Lung (tissue), 12 donors: ENCODE data around the gene SAMD15. TPM values are rescaled to one million over a fixed set of nuclear protein-coding genes. Genes with fewer than 3 reads are reported as not detected.
"Not testable (repeated sequence)": the region's sequence is repeated elsewhere in the genome, so short reads cannot be mapped to it uniquely, and the experiment has no call there.

Source experiments
- ATAC-seq: fragments of 200-7000 bp; cut with Tn5 transposase; one replicate; pipeline ENCODE4 v1.9.1; 2020; ENCODE audit warnings: moderate number of reproducible peaks; ENCODE audit not compliant: insufficient read depth, low FRiP score
- DNase-seq, 3 donors: peaks; one replicate each; pipeline ENCODE4 v3.0.0-alpha.2; 2013 to 2017
- H3K27ac ChIP-seq, 2 donors: one replicate each; pipeline ENCODE4 v1.5.1; 2013; ENCODE audit warnings: mild to moderate bottlenecking in 2 of 2, moderate library complexity in 2 of 2, control low read depth in 1 of 2, inconsistent platforms in 1 of 2, low read depth in 1 of 2, low read length in 1 of 2
- H3K27me3 ChIP-seq, 3 donors: one replicate each; pipeline ENCODE4 v1.5.1; 2013; ENCODE audit warnings: low read length in 2 of 3; ENCODE audit not compliant: control insufficient read depth in 3 of 3, insufficient read depth in 3 of 3
- H3K36me3 ChIP-seq, 4 donors: one replicate each; pipeline ENCODE4 v1.5.1; 2013; ENCODE audit warnings: low read length in 4 of 4, mild to moderate bottlenecking in 1 of 4, moderate library complexity in 1 of 4; ENCODE audit not compliant: control insufficient read depth in 4 of 4, insufficient read depth in 4 of 4
- H3K4me1 ChIP-seq, 5 donors: one replicate each; pipeline ENCODE4 v1.5.1; 2013; ENCODE audit warnings: low read length in 5 of 5, mild to moderate bottlenecking in 2 of 5, moderate library complexity in 1 of 5; ENCODE audit not compliant: control insufficient read depth in 5 of 5, insufficient read depth in 5 of 5
- H3K4me3 ChIP-seq: one replicate; pipeline ENCODE4 v1.5.1; 2013; ENCODE audit warnings: mild to moderate bottlenecking, control low read depth, moderate library complexity
- H3K9ac ChIP-seq, 2 donors: one replicate each; pipeline ENCODE4 v1.5.1; 2013; ENCODE audit warnings: low read length in 2 of 2, control low read depth in 1 of 2; ENCODE audit not compliant: insufficient read depth in 1 of 2
- H3K9me3 ChIP-seq, 4 donors: one replicate each; pipeline ENCODE4 v1.5.1; 2013; ENCODE audit warnings: low read length in 3 of 4, mild to moderate bottlenecking in 1 of 4, moderate library complexity in 1 of 4; ENCODE audit not compliant: control insufficient read depth in 4 of 4, insufficient read depth in 3 of 4
- WGBS, 2 donors: extraction: QIAGEN DNeasy Blood & Tissue Kit; methylation state at CpG; one replicate each; pipeline ENCODE4 v1.1.7; 2013; 5-methylcytosine and 5-hydroxymethylcytosine counted together
- polyA plus RNA-seq, 2 donors: library from polyadenylated mRNA; stranded (reverse); fragments of 200-250 nt; gene quantifications; one replicate each; pipeline ENCODE4 v1.2.1, GENCODE V29; 2013
- total RNA-seq, 2 donors: library from RNA; depleted of rRNA in 1 of 2; stranded (reverse); fragments of >200 nt in 1 of 2; gene quantifications; one replicate each; pipeline ENCODE4 v1.2.1, GENCODE V29; 2014 to 2021
- TF ChIP-seq, protein P1 (sequence below): IDR thresholded peaks from 2 replicates; pipeline ENCODE4 v1.5.1; 2012; ENCODE audit warnings: mild to moderate bottlenecking; ENCODE audit errors: control extremely low read depth, extremely low read depth
- donor health status: control.
- donor health status: control.
- donor health status: Bipolar disorder and iron deficiency.
- donor health status: healthy.
- donor health status: DM: yes; HTN: yes; CAD: no.

SAMD15 gene
- total and polyA plus RNA-seq, 4 donors = 0.71 to 12.5 (median 3.6) TPM

DNA sequence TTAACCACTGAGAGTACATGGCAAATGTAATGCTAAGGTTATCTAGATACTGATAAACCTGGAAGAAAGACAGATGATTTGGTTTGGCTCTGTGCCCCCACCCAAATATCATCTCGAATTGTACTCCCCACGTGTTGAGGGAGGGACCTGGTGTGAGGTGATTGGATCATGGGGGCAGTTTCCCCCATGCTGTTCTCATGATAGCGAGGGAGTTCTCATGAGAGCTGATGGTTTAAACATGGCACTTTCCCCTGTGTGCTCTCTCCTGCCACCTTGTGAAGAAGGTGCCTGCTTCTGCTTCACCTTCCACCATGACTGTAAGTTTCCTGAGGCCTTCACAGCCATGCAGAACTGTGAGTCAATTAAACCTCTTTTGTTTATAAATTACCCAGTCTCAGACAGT lies 32.0 kb downstream of the SAMD15 start:
- WGBS, 2 donors = 55 to 63% methylated on average over 3 of the region's 3 CpGs
- Histone ChIP-seq H3K27me3 (no peaks in the 10 kb centered on the region), H3K27ac (no peak overlapping the region), H3K4me3 (no peak overlapping the region), H3K9ac (no peak overlapping the region), H3K9me3 (no peaks in the 10 kb centered on the region), H3K36me3 (no peaks in the 10 kb centered on the region), H3K4me1 (no peaks in the 10 kb centered on the region)
- no peak for ATAC-seq
- TF ChIP-seq, protein P1, sequence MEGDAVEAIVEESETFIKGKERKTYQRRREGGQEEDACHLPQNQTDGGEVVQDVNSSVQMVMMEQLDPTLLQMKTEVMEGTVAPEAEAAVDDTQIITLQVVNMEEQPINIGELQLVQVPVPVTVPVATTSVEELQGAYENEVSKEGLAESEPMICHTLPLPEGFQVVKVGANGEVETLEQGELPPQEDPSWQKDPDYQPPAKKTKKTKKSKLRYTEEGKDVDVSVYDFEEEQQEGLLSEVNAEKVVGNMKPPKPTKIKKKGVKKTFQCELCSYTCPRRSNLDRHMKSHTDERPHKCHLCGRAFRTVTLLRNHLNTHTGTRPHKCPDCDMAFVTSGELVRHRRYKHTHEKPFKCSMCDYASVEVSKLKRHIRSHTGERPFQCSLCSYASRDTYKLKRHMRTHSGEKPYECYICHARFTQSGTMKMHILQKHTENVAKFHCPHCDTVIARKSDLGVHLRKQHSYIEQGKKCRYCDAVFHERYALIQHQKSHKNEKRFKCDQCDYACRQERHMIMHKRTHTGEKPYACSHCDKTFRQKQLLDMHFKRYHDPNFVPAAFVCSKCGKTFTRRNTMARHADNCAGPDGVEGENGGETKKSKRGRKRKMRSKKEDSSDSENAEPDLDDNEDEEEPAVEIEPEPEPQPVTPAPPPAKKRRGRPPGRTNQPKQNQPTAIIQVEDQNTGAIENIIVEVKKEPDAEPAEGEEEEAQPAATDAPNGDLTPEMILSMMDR = no peak
- DNase-seq = no peak

DNA sequence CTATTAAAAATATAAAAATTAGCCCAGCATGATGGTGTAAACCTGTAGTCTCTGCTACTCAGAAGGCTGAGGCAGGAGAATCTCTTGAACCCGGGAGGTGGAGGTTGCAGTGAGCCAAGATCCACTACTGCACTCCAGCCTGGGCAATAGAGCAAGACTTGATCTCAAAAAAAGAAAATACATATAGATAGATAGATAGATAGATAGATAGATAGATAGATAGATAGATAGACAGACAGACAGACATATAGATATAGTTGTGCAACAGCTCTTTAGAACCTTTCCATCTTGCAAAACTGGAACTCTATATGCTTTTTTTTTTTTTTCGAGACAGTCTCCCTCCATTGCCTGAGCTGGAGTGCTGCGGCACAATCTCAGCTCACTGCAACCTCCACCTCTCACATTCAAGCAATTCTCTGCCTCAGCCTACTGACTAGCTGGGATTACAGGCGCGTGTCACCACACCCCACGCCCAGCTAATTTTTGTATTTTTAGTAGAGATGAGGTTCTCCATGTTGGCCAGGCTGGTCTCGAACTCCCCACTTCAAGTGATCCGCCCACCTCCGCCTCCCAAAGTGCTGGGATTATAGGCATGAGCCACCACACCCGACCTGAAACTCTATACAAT lies 38.3 kb downstream of the SAMD15 start:
- WGBS, 2 donors = 95% methylated on average over 10 of the region's 10 CpGs
- not testable (repeated sequence) for H3K9me3 ChIP-seq, DNase-seq, H3K4me3 ChIP-seq, ATAC-seq, H3K4me1 ChIP-seq, H3K27me3 ChIP-seq, H3K27ac ChIP-seq, H3K36me3 ChIP-seq, H3K9ac ChIP-seq

DNA sequence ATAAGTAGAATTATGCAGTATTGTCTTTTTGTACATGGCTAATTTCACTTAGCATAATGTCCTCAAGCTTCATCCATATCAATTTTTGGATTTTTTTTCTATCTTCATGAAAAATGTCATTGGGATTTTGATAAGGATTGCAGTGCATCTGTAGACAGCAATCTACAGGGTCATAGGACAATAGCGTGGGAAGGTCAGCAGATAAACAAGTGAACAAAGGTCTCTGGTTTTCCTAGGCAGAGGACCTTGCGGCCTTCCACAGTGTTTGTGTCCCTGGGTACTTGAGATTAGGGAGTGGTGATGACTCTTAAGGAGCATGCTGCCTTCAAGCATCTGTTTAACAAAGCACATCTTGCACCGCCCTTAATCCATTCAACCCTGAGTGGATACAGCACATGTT lies 38.9 kb downstream of the SAMD15 start:
- not testable (repeated sequence) for ATAC-seq, H3K36me3 ChIP-seq, H3K9ac ChIP-seq, DNase-seq, H3K4me3 ChIP-seq, H3K4me1 ChIP-seq, H3K27ac ChIP-seq, H3K27me3 ChIP-seq
- peaks cover 0 to 11% (median 4%) of the 10 kb centered on the region in 4 donors for H3K9me3 ChIP-seq
- WGBS, 2 donors = 90% methylated on average over 2 of the region's 3 CpGs

DNA sequence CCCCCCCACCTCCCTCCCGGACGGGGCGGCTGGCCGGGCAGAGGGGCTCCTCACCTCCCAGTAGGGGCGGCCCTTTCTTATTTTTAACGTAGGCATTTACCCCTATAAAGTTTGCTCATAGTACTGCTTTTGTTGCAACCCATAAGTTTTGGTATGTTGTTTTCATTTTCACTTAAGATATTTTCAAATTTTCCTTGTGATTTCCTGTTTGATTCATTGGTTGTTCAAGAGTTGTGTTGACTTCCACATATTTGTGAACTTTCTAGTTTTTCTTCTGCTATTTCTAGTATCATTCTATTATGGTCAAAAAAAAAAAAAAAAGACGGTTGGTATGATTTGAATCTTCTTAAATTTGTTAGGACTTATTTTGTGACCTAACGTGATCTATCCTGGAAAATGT lies 39.7 kb downstream of the SAMD15 start:
- ATAC-seq = no peak
- Histone ChIP-seq H3K9ac (no peak overlapping the region), H3K4me3 (no peak overlapping the region), H3K4me1 (no peaks in the 10 kb centered on the region), H3K9me3 (peaks cover 0 to 11% (median 4%) of the 10 kb centered on the region in 4 donors), H3K27me3 (no peaks in the 10 kb centered on the region), H3K36me3 (peaks cover 0 to 4% (median 0%) of the 10 kb centered on the region in 4 donors), H3K27ac (no peak overlapping the region)
- TF ChIP-seq, protein P1 = no peak
- no peak for DNase-seq
- 89 to 90% methylated on average over 4 to 8 of the region's 8 CpGs for WGBS, 2 donors
